GM12891 (cell line): ENCODE results near the gene PARD3.
"Not testable (repeated sequence)": the region's sequence is repeated elsewhere in the genome, so short reads cannot be mapped to it uniquely, and the experiment has no call there.

Source experiments
- DNase-seq: peaks from one replicate; pipeline ENCODE4 v3.0.0; 2011; ENCODE audit warnings: low spot score; ENCODE audit not compliant: insufficient read length
- FAIRE-seq: peaks from 2 replicates; lab custom pipeline; 2011; peaks lifted over from hg19 to GRCh38; lab: Jason Lieb, UNC
- PAX5 ChIP-seq: IDR thresholded peaks from 2 replicates; pipeline ENCODE4 v1.6.1; 2011; ENCODE audit warnings: low read length, moderate library complexity, mild to moderate bottlenecking; ENCODE audit not compliant: insufficient read depth, severe bottlenecking
- POLR2A ChIP-seq: IDR thresholded peaks from 2 replicates; pipeline ENCODE4 v1.6.1; 2011; ENCODE audit warnings: low read depth, low read length, control low read depth
- POLR2AphosphoS5 ChIP-seq: IDR thresholded peaks from 2 replicates; pipeline ENCODE4 v1.6.1; 2011; ENCODE audit warnings: low read depth, low read length, control low read depth
- POU2F2 ChIP-seq: IDR thresholded peaks from 2 replicates; pipeline ENCODE4 v1.6.1; 2011; ENCODE audit warnings: low read depth, mild to moderate bottlenecking, control low read depth, low read length, moderate library complexity
- SPI1 ChIP-seq: IDR thresholded peaks from 2 replicates; pipeline ENCODE4 v1.6.1; 2011; ENCODE audit warnings: low read depth, low read length, control low read depth
- TAF1 ChIP-seq: IDR thresholded peaks from 2 replicates; pipeline ENCODE4 v1.6.1; 2011; ENCODE audit warnings: low read depth, low read length, control low read depth

The PARD3 gene

GRCh38 chr10:34405611-34406462, 409.3 kb downstream of the PARD3 start:
- DNase-seq, result no peak

GRCh38 chr10:34403512-34403911, 411.6 kb downstream of the PARD3 start:
- FAIRE-seq (no peak), DNase-seq (no peak)
- TF ChIP-seq POLR2AphosphoS5 (no peak), POU2F2 (no peak), POLR2A (no peak), PAX5 (no peak), SPI1 (no peak), TAF1 (no peak)

More at GRCh38 chr10:34405611-34406462, 409.3 kb downstream of the PARD3 start:
- no peak for FAIRE-seq
- TF ChIP-seq SPI1 (no peak), TAF1 (no peak), PAX5 (no peak), POU2F2 (no peak), POLR2AphosphoS5 (no peak), POLR2A (no peak)

GRCh38 chr10:34400075-34400474, 415.0 kb downstream of the PARD3 start:
- TF ChIP-seq PAX5, result no peak
- no peak for TF ChIP-seq POLR2A
- no peak for TF ChIP-seq TAF1
- no peak for TF ChIP-seq POU2F2
- no peak for TF ChIP-seq POLR2AphosphoS5
- TF ChIP-seq SPI1, result no peak
- no peak for DNase-seq
- FAIRE-seq, result no peak

GRCh38 chr10:34399013-34399412, 416.1 kb downstream of the PARD3 start:
- DNase-seq, result no peak
- TF ChIP-seq POLR2AphosphoS5 (no peak), POLR2A (no peak), POU2F2 (no peak), TAF1 (no peak), SPI1 (no peak), PAX5 (no peak)
- no peak for FAIRE-seq

GRCh38 chr10:34397324-34397723, 417.8 kb downstream of the PARD3 start:
- FAIRE-seq, result no peak
- DNase-seq, result no peak
- no peak for TF ChIP-seq POLR2AphosphoS5
- no peak for TF ChIP-seq POLR2A
- no peak for TF ChIP-seq SPI1
- TF ChIP-seq TAF1, result no peak
- TF ChIP-seq PAX5, result no peak
- TF ChIP-seq POU2F2, result no peak

- FAIRE-seq, result no peak
- TF ChIP-seq POLR2AphosphoS5 (no peak), POU2F2 (no peak), TAF1 (no peak), PAX5 (no peak)
These were observed 418.4 kb downstream of the PARD3 start for GRCh38 chr10:34396663-34397062.

GRCh38 chr10:34392641-34393170, 422.4 kb downstream of the PARD3 start:
- TF ChIP-seq POU2F2 (no peak), SPI1 (no peak), POLR2A (no peak), POLR2AphosphoS5 (no peak), TAF1 (no peak), PAX5 (no peak)
- no peak for DNase-seq
- no peak for FAIRE-seq

More at GRCh38 chr10:34396663-34397062, 418.4 kb downstream of the PARD3 start:
- no peak for DNase-seq

- not testable (repeated sequence) for DNase-seq, FAIRE-seq
These were observed 423.9 kb downstream of the PARD3 start for GRCh38 chr10:34391168-34391567.

GRCh38 chr10:34389801-34390200, 425.3 kb downstream of the PARD3 start:
- no peak for TF ChIP-seq POLR2AphosphoS5
- TF ChIP-seq PAX5, result no peak
- TF ChIP-seq SPI1, result no peak
- TF ChIP-seq POU2F2, result no peak
- no peak for TF ChIP-seq TAF1
- TF ChIP-seq POLR2A, result no peak
- DNase-seq (no peak), FAIRE-seq (no peak)

- DNase-seq (no peak), FAIRE-seq (no peak)
- TF ChIP-seq TAF1, result no peak
- TF ChIP-seq SPI1, result no peak
- TF ChIP-seq PAX5, result no peak
- no peak for TF ChIP-seq POLR2AphosphoS5
- TF ChIP-seq POLR2A, result no peak
- TF ChIP-seq POU2F2, result no peak
These were observed 428.2 kb downstream of the PARD3 start for GRCh38 chr10:34386921-34387320.
